ENCODE data around the gene ZNF750.

- TF ChIP-seq CTCF (IDR thresholded peaks at IDR 0.05) (no peak), EZH2phosphoT487 (IDR thresholded peaks at IDR 0.05) (no peak)
Measured at GRCh38 chr17:82794781-82795482, 44.9 kb downstream of the ZNF750 start.

Data from neural progenitor cell (in vitro differentiated cells).